ENCODE data around the gene METTL1. TPM values are rescaled to one million over a fixed set of nuclear protein-coding genes. Genes with fewer than 3 reads are reported as not detected.
A peak's percentile ranks its signal among the peaks of the same experiment; 100 is the strongest.

The METTL1 gene
- polyA plus RNA-seq, 1 donor = 22.8 TPM

- Histone ChIP-seq H3K4me3 (ENCODE audit: low read length) (no peak overlapping the region), H3K4me1 (ENCODE audit: control insufficient read depth, insufficient read depth, low read length) (peaks cover 27% of the 10 kb centered on the region), H3K9me3 (ENCODE audit: control insufficient read depth, low read depth, low read length) (peaks cover 4% of the 10 kb centered on the region), H3K36me3 (ENCODE audit: control insufficient read depth, insufficient read depth, low read length) (peaks cover 14% of the 10 kb centered on the region), H3K27ac (ENCODE audit: low read length) (no peak overlapping the region), H3K27me3 (ENCODE audit: control insufficient read depth, insufficient read depth, low read length) (peaks cover 20% of the 10 kb centered on the region)
- no peak for DNase-seq
- WGBS (ENCODE audit: insufficient coverage, low lambda C conversion rate) = no CpG with 5 or more reads among the region's 4 CpGs
These were observed 1.2 kb downstream of the METTL1 start for GRCh38 chr12:57770734-57771133.

GRCh38 chr12:57769594-57769993 lies 2.3 kb downstream of the METTL1 start:
- Histone ChIP-seq H3K27me3 (ENCODE audit: control insufficient read depth, insufficient read depth, low read length) (peaks cover 32% of the 10 kb centered on the region), H3K4me3 (ENCODE audit: low read length) (no peak overlapping the region), H3K36me3 (ENCODE audit: control insufficient read depth, insufficient read depth, low read length) (peaks cover 14% of the 10 kb centered on the region), H3K27ac (ENCODE audit: low read length) (no peak overlapping the region), H3K4me1 (ENCODE audit: control insufficient read depth, insufficient read depth, low read length) (peaks cover 34% of the 10 kb centered on the region), H3K9me3 (ENCODE audit: control insufficient read depth, low read depth, low read length) (peaks cover 10% of the 10 kb centered on the region)
- WGBS (ENCODE audit: insufficient coverage, low lambda C conversion rate) = no CpG with 5 or more reads among the region's 11 CpGs
- no peak for DNase-seq

DNA sequence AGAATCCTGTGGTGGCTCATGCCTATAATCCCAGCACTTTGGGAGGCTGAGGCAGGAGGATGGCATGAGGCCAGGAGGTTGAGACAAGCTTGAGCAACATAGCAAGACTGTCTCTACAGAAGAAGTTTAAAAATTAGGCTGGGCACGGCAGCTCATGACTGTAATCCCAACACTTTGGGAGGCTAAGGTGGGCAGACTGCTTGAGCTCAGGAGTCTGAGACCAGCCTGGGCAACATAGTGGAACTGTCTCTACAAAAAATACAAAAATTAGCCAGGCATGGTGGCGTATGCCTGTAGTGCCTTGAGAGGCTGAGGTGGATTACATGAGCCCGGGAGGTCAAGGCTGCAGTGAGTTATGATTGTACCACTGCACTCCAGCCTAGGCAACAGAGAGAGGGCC lies 4.0 kb downstream of the METTL1 start:
- H3K4me1 ChIP-seq (ENCODE audit: control insufficient read depth, insufficient read depth, low read length) = peaks cover 28% of the 10 kb centered on the region

GRCh38 chr12:57767305-57767698 lies 4.6 kb downstream of the METTL1 start:
- no peak for DNase-seq
- Histone ChIP-seq H3K4me1 (ENCODE audit: control insufficient read depth, insufficient read depth, low read length) (peaks cover 28% of the 10 kb centered on the region), H3K27ac (ENCODE audit: low read length) (no peak overlapping the region), H3K27me3 (ENCODE audit: control insufficient read depth, insufficient read depth, low read length) (peaks cover 45% of the 10 kb centered on the region), H3K9me3 (ENCODE audit: control insufficient read depth, low read depth, low read length) (peaks cover 10% of the 10 kb centered on the region), H3K4me3 (ENCODE audit: low read length) (no peak overlapping the region), H3K36me3 (ENCODE audit: control insufficient read depth, insufficient read depth, low read length) (peaks cover 14% of the 10 kb centered on the region)

More for the DNA sequence above, 4.0 kb downstream of the METTL1 start:
- DNase-seq = no peak
- Histone ChIP-seq H3K27me3 (ENCODE audit: control insufficient read depth, insufficient read depth, low read length) (peaks cover 45% of the 10 kb centered on the region), H3K27ac (ENCODE audit: low read length) (no peak overlapping the region), H3K4me3 (ENCODE audit: low read length) (no peak overlapping the region), H3K36me3 (ENCODE audit: control insufficient read depth, insufficient read depth, low read length) (peaks cover 14% of the 10 kb centered on the region), H3K9me3 (ENCODE audit: control insufficient read depth, low read depth, low read length) (peaks cover 10% of the 10 kb centered on the region)
- 80% methylated on average over 1 of the region's 3 CpGs for WGBS (ENCODE audit: insufficient coverage, low lambda C conversion rate)

DNA sequence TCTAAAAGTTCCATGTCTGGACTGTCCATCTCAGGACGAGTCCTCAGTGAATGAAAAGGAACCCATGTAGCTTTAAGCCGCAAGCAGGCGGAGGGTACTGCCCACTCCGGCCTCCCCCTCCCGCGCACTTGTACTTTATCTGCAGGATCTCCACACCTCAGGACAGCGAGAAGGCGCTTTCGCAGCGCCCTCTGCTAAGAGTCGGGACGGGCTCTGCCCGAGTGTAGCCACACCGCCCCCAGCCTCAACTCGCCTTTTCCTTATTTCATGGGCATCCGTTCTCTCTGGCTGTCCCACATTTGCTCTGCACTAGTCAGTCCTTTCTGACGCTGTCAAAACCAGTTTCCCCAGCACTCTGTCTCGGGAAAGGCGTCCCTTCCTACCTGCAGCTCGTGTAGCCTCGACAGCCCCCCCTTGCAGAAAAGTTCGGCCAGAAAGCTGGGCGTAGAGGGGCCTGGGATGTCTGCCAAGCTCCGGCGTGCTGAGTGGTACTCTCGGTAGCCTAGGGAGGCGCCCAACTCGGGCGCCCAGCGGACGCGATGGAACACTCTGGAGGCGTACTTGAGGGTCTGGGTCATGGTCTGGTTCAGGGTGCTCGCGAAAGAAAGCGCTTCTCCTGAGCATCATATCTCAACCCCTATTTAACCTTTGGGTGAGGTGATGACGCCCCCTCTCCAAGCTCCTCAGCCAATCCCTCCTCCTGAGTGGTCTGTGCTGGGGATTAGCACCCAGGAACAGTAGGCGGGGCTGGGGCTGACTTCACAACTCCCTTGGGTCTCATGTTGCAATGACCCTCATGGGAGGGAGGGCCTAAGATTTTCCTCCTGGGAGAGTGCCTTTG lies 5.2 kb downstream of the METTL1 start, which contains the start of gene CYP27B1:
Gene CYP27B1 (minus strand): TSS at position 615 of the 841 bp plus-strand sequence. CDS start 37 bp downstream, at position 578.
- 14% methylated on average over 2 of the region's 38 CpGs for WGBS (ENCODE audit: insufficient coverage, low lambda C conversion rate)
- Histone ChIP-seq H3K4me3 (ENCODE audit: low read length) (no peak within 1 kb of the TSS), H3K36me3 (ENCODE audit: control insufficient read depth, insufficient read depth, low read length) (peaks cover 14% of the 10 kb centered on the region), H3K9me3 (ENCODE audit: control insufficient read depth, low read depth, low read length) (peaks cover 10% of the 10 kb centered on the region), H3K27ac (ENCODE audit: low read length) (no peak within 1 kb of the TSS), H3K4me1 (ENCODE audit: control insufficient read depth, insufficient read depth, low read length) (peaks cover 28% of the 10 kb centered on the region), H3K27me3 (ENCODE audit: control insufficient read depth, insufficient read depth, low read length) (peaks cover 45% of the 10 kb centered on the region)
- no peak for DNase-seq

DNA sequence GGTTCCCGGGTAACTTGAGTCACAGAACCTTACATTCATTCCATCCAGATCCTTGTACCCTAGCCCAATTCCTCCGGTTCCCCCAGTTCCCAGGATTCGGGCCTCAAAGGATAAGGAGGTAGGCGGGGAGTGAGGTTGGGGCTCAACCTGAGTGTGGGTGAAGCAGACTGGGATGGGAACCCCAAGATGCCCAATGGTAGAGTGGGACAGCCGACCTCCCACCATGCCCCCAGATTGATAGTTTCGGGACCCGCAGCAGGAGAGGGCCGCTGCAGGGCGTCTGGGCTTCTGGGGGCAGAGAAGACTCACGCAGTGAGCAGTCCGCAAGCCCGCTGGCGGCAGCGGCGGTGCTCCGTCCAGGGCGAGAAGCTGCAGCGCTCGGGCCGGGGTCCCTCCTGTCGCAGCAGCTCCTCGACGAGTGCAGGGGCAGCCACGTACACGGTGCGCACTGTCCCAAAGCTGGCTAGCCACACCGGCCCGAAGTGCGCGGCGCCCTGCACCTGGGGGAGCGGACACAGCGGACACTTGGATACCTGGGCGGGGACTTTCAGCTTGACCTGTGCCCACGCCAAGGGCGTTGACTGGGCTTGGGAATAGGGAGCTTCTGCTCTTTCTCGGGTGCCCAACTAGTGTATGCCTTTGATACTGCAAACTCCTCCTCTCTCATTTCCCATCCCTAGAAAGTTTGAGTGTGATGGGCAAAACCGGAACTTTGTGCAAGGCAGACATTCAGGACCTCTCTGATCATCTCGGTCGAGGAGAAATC lies 6.0 kb downstream of the METTL1 start:
- Histone ChIP-seq H3K4me3 (ENCODE audit: low read length) (peak overlapping the region; percentile 47), H3K4me1 (ENCODE audit: control insufficient read depth, insufficient read depth, low read length) (peaks cover 24% of the 10 kb centered on the region), H3K9me3 (ENCODE audit: control insufficient read depth, low read depth, low read length) (peaks cover 10% of the 10 kb centered on the region), H3K27ac (ENCODE audit: low read length) (no peak overlapping the region), H3K36me3 (ENCODE audit: control insufficient read depth, insufficient read depth, low read length) (peaks cover 14% of the 10 kb centered on the region), H3K27me3 (ENCODE audit: control insufficient read depth, insufficient read depth, low read length) (peaks cover 45% of the 10 kb centered on the region)
- no peak for DNase-seq
- 0% methylated on average over 1 of the region's 40 CpGs for WGBS (ENCODE audit: insufficient coverage, low lambda C conversion rate)

- peaks cover 45% of the 10 kb centered on the region for H3K27me3 ChIP-seq (ENCODE audit: control insufficient read depth, insufficient read depth, low read length)
- peak in 1 of 2 donors; percentile 59 for DNase-seq
These were observed 6.8 kb downstream of the METTL1 start for GRCh38 chr12:57765003-57765697.

GRCh38 chr12:57764662-57765002 lies 7.3 kb downstream of the METTL1 start:
- no peak for DNase-seq
- Histone ChIP-seq H3K27me3 (ENCODE audit: control insufficient read depth, insufficient read depth, low read length) (peaks cover 45% of the 10 kb centered on the region), H3K4me3 (ENCODE audit: low read length) (peak overlapping the region; percentile 47), H3K36me3 (ENCODE audit: control insufficient read depth, insufficient read depth, low read length) (peaks cover 13% of the 10 kb centered on the region), H3K27ac (ENCODE audit: low read length) (no peak overlapping the region), H3K9me3 (ENCODE audit: control insufficient read depth, low read depth, low read length) (peaks cover 10% of the 10 kb centered on the region), H3K4me1 (ENCODE audit: control insufficient read depth, insufficient read depth, low read length) (peaks cover 20% of the 10 kb centered on the region)
- WGBS (ENCODE audit: insufficient coverage, low lambda C conversion rate) = no CpG with 5 or more reads among the region's 17 CpGs

More at GRCh38 chr12:57765003-57765697, 6.8 kb downstream of the METTL1 start:
- Histone ChIP-seq H3K4me3 (ENCODE audit: low read length) (peak overlapping the region; percentile 47), H3K36me3 (ENCODE audit: control insufficient read depth, insufficient read depth, low read length) (peaks cover 14% of the 10 kb centered on the region), H3K27ac (ENCODE audit: low read length) (no peak overlapping the region), H3K9me3 (ENCODE audit: control insufficient read depth, low read depth, low read length) (peaks cover 10% of the 10 kb centered on the region), H3K4me1 (ENCODE audit: control insufficient read depth, insufficient read depth, low read length) (peaks cover 20% of the 10 kb centered on the region)
- no CpG with 5 or more reads among the region's 60 CpGs for WGBS (ENCODE audit: insufficient coverage, low lambda C conversion rate)

GRCh38 chr12:57763881-57764661 lies 7.8 kb downstream of the METTL1 start:
- peaks cover 20% of the 10 kb centered on the region for H3K4me1 ChIP-seq (ENCODE audit: control insufficient read depth, insufficient read depth, low read length)
- no peak overlapping the region for H3K27ac ChIP-seq (ENCODE audit: low read length)
- peak overlapping the region; percentile 47 for H3K4me3 ChIP-seq (ENCODE audit: low read length)
- H3K36me3 ChIP-seq (ENCODE audit: control insufficient read depth, insufficient read depth, low read length) = peaks cover 12% of the 10 kb centered on the region
- peaks cover 10% of the 10 kb centered on the region for H3K9me3 ChIP-seq (ENCODE audit: control insufficient read depth, low read depth, low read length)
- peaks cover 45% of the 10 kb centered on the region for H3K27me3 ChIP-seq (ENCODE audit: control insufficient read depth, insufficient read depth, low read length)
- DNase-seq = no peak
- 80% methylated on average over 1 of the region's 6 CpGs for WGBS (ENCODE audit: insufficient coverage, low lambda C conversion rate)
